Neural cell (in vitro differentiated cells): ENCODE measurements around the gene AIP. TPM values are rescaled to one million over a fixed set of nuclear protein-coding genes. Genes with fewer than 3 reads are reported as not detected.

ENCODE experiments used
- H2AFZ ChIP-seq: fragments of 200-600, 300-800 bp; sonication (generic), shearing (Covaris generic); 2 replicates; pipeline ENCODE4 v1.6.0; 2014; ENCODE audit warnings: low read depth, mild to moderate bottlenecking, antibody characterized with exemption, low read length, moderate library complexity
- H3F3A ChIP-seq: fragments of 200-600 bp; shearing (Covaris generic); 2 replicates; pipeline ENCODE4 v1.6.1; 2016; ENCODE audit warnings: mild to moderate bottlenecking, moderate library complexity, mixed read lengths, antibody characterized with exemption, low read length; ENCODE audit not compliant: insufficient read depth, poor library complexity, severe bottlenecking
- H3K27ac ChIP-seq: fragments of 200-600, 300-800 bp; sonication (generic), shearing (Covaris generic); 2 replicates; pipeline ENCODE4 v1.5.1; 2014; ENCODE audit warnings: mild to moderate bottlenecking, low read length, moderate library complexity
- H3K27me3 ChIP-seq: fragments of 300-800, 200-600 bp; sonication (generic), shearing (Covaris generic); 2 replicates; pipeline ENCODE4 v1.6.0; 2014; ENCODE audit warnings: mild to moderate bottlenecking, low read depth, low read length, moderate library complexity; ENCODE audit not compliant: insufficient read depth
- H3K36me3 ChIP-seq: fragments of 300-800, 200-600 bp; sonication (generic), shearing (Covaris generic); 2 replicates; pipeline ENCODE4 v1.5.1; 2014; ENCODE audit warnings: mild to moderate bottlenecking, antibody characterized with exemption, low read length, moderate library complexity; ENCODE audit not compliant: insufficient read depth
- H3K4me2 ChIP-seq: fragments of 300-800, 200-600 bp; sonication (generic), shearing (Covaris generic); 2 replicates; pipeline ENCODE4 v1.6.0; 2014; ENCODE audit warnings: mild to moderate bottlenecking, low read length
- H3K4me3 ChIP-seq: fragments of 300-800, 200-600 bp; sonication (generic), shearing (Covaris generic); 2 replicates; pipeline ENCODE4 v1.5.1; 2014; ENCODE audit warnings: mild to moderate bottlenecking, low read length, moderate library complexity
- H3K79me2 ChIP-seq: fragments of 200-600 bp; shearing (Covaris generic); replicated peaks from 2 replicates; pipeline ENCODE4 v1.6.0; 2014; ENCODE audit warnings: mild to moderate bottlenecking, low read length, moderate library complexity; ENCODE audit not compliant: insufficient read depth
- H3K9ac ChIP-seq: fragments of 300-800, 200-600 bp; sonication (generic), shearing (Covaris generic); 2 replicates; pipeline ENCODE4 v1.6.1; 2016; ENCODE audit warnings: mild to moderate bottlenecking, low read length, mixed read lengths
- H3K9me2 ChIP-seq: fragments of 200-600 bp; shearing (Covaris generic); 2 replicates; pipeline ENCODE4 v1.6.1; 2016; ENCODE audit warnings: mild to moderate bottlenecking, low read length, mixed read lengths; ENCODE audit not compliant: insufficient read depth
- H3K9me3 ChIP-seq: fragments of 200-600, 300-800 bp; sonication (generic), shearing (Covaris generic); 2 replicates; pipeline ENCODE4 v1.6.1; 2016; ENCODE audit warnings: mild to moderate bottlenecking, mixed run types, low read length, moderate library complexity, mixed read lengths
- H4K20me1 ChIP-seq: fragments of 200-600 bp; shearing (Covaris generic); 2 replicates; pipeline ENCODE4 v1.6.1; 2016; ENCODE audit warnings: mild to moderate bottlenecking, mixed run types; ENCODE audit not compliant: insufficient read depth
- CTCF ChIP-seq: fragments of 450-650 bp; IDR thresholded peaks from 2 replicates; pipeline ENCODE4 v1.5.1; 2014; ENCODE audit warnings: antibody characterized with exemption, mild to moderate bottlenecking, moderate library complexity; ENCODE audit not compliant: poor library complexity, severe bottlenecking
- EP300 ChIP-seq: fragments of 450-650 bp; conservative IDR thresholded peaks from 2 replicates; pipeline ENCODE4 v1.6.1; 2014; ENCODE audit warnings: antibody characterized with exemption, mild to moderate bottlenecking, moderate library complexity; ENCODE audit not compliant: poor library complexity, severe bottlenecking
- EZH2 ChIP-seq: fragments of 200-600, 300-800 bp; shearing (Covaris generic), sonication (generic); IDR thresholded peaks from 2 replicates; pipeline ENCODE4 v1.6.1; 2014; ENCODE audit warnings: antibody characterized with exemption, low read length, borderline replicate concordance, mild to moderate bottlenecking; ENCODE audit not compliant: insufficient read depth, poor library complexity, severe bottlenecking
- MXI1 ChIP-seq: fragments of 450-650 bp; conservative IDR thresholded peaks from 2 replicates; pipeline ENCODE4 v1.6.1; 2014; ENCODE audit warnings: antibody characterized with exemption, mild to moderate bottlenecking; ENCODE audit not compliant: poor library complexity, severe bottlenecking
- POLR2AphosphoS5 ChIP-seq: IDR thresholded peaks from 2 replicates; pipeline ENCODE4 v1.6.1; 2012
- RAD21 ChIP-seq: fragments of 450-650 bp; conservative IDR thresholded peaks from 2 replicates; pipeline ENCODE4 v1.6.1; 2014; ENCODE audit warnings: antibody characterized with exemption, mild to moderate bottlenecking, moderate library complexity
- REST ChIP-seq: IDR thresholded peaks from 2 replicates; pipeline ENCODE4 v1.6.1; 2012; ENCODE audit warnings: borderline replicate concordance
- SMC3 ChIP-seq: fragments of 450-650 bp; conservative IDR thresholded peaks from 2 replicates; pipeline ENCODE4 v1.6.1; 2014; ENCODE audit warnings: antibody characterized with exemption, mild to moderate bottlenecking, moderate library complexity; ENCODE audit not compliant: poor library complexity
- TAF1 ChIP-seq: IDR thresholded peaks from 2 replicates; pipeline ENCODE4 v1.6.1; 2012; ENCODE audit warnings: low read depth
- polyA plus RNA-seq: library from polyadenylated mRNA; depleted of rRNA; stranded (reverse); fragments of >200 nt; gene quantifications from 2 replicates; pipeline ENCODE4 v1.2.3, GENCODE V29; 2014

Gene AIP
- polyA plus RNA-seq, 1 donor from 2014 or later: 83.9 TPM

- Histone ChIP-seq H3K4me2 (peak overlapping the region; percentile 86), H4K20me1 (no peaks in the 10 kb centered on the region), H2AFZ (peak overlapping the region; percentile 14), H3K27me3 (no peaks in the 10 kb centered on the region), H3K27ac (peak overlapping the region; percentile 56), H3K79me2 (no peaks in the 10 kb centered on the region), H3F3A (no peaks in the 10 kb centered on the region), H3K9ac (peak overlapping the region; percentile 80), H3K9me3 (no peaks in the 10 kb centered on the region), H3K4me3 (peak overlapping the region; percentile 82), H3K36me3 (no peaks in the 10 kb centered on the region), H3K9me2 (no peaks in the 10 kb centered on the region)
- TF ChIP-seq EP300: no peak
- TF ChIP-seq EZH2: no peak
- no peak for TF ChIP-seq REST
- TF ChIP-seq MXI1: no peak
- TF ChIP-seq RAD21: no peak
- no peak for TF ChIP-seq TAF1
- no peak for TF ChIP-seq POLR2AphosphoS5
- TF ChIP-seq CTCF: no peak
- no peak for TF ChIP-seq SMC3
Observed at GRCh38 chr11:67442504-67443404, 40.1 kb upstream of the AIP start.

GRCh38 chr11:67445515-67445914, 37.3 kb upstream of the AIP start:
- Histone ChIP-seq H3K27me3 (no peaks in the 10 kb centered on the region), H3K9me3 (no peaks in the 10 kb centered on the region), H3K36me3 (no peaks in the 10 kb centered on the region), H3K4me2 (no peak overlapping the region), H3K4me3 (no peak overlapping the region), H3F3A (no peaks in the 10 kb centered on the region), H2AFZ (no peak overlapping the region), H3K9ac (no peak overlapping the region), H3K9me2 (no peaks in the 10 kb centered on the region), H3K79me2 (no peaks in the 10 kb centered on the region), H3K27ac (no peak overlapping the region), H4K20me1 (no peaks in the 10 kb centered on the region)
- TF ChIP-seq RAD21: no peak
- TF ChIP-seq EZH2: no peak
- no peak for TF ChIP-seq REST
- no peak for TF ChIP-seq SMC3
- TF ChIP-seq TAF1: no peak
- no peak for TF ChIP-seq CTCF
